ENCODE data around the gene F10.
"Not testable (repeated sequence)": the region's sequence is repeated elsewhere in the genome, so short reads cannot be mapped to it uniquely, and the experiment has no call there.

Gene F10

GRCh38 chr13:113151745-113152690 lies 29.4 kb downstream of the F10 start:
- peak; percentile 40 to 45 for DNase-seq (ENCODE audit: low read depth in 2 of 2)

- no peak for DNase-seq (ENCODE audit: low read depth in 2 of 2)
These were observed 30.0 kb downstream of the F10 start for GRCh38 chr13:113152691-113152983.

GRCh38 chr13:113152984-113153809 lies 30.6 kb downstream of the F10 start:
- DNase-seq (ENCODE audit: low read depth in 2 of 2), result no peak

GRCh38 chr13:113153810-113154748 lies 31.5 kb downstream of the F10 start:
- DNase-seq (ENCODE audit: low read depth in 2 of 2), result peak; percentile 29 to 39

GRCh38 chr13:113155201-113155600 lies 32.6 kb downstream of the F10 start:
- DNase-seq (ENCODE audit: low read depth in 2 of 2), result no peak

- DNase-seq (ENCODE audit: low read depth in 2 of 2), result no peak
These were observed 33.5 kb downstream of the F10 start for GRCh38 chr13:113155982-113156655.

- no peak for DNase-seq (ENCODE audit: low read depth in 2 of 2)
These were observed 34.8 kb downstream of the F10 start for GRCh38 chr13:113157206-113157928.

- DNase-seq (ENCODE audit: low read depth in 2 of 2), result no peak
These were observed 35.5 kb downstream of the F10 start, which contains the start of gene PROZ for GRCh38 chr13:113157929-113158747. PROZ (plus strand) TSS chr13:113158648; CDS start chr13:113158661, 13 bp downstream.

- DNase-seq (ENCODE audit: low read depth in 2 of 2), result no peak
These were observed 36.3 kb downstream of the F10 start for GRCh38 chr13:113158946-113159345.

GRCh38 chr13:113159701-113160100 lies 37.1 kb downstream of the F10 start:
- DNase-seq (ENCODE audit: low read depth in 2 of 2), result no peak

- no peak for DNase-seq (ENCODE audit: low read depth in 2 of 2)
These were observed 38.4 kb downstream of the F10 start for GRCh38 chr13:113160983-113161382.

GRCh38 chr13:113161433-113161832 lies 38.8 kb downstream of the F10 start:
- DNase-seq (ENCODE audit: low read depth in 2 of 2), result no peak

GRCh38 chr13:113161975-113162374 lies 39.4 kb downstream of the F10 start:
- DNase-seq (ENCODE audit: low read depth in 2 of 2), result not testable (repeated sequence)

- DNase-seq (ENCODE audit: low read depth in 2 of 2), result no peak
These were observed 40.4 kb downstream of the F10 start for GRCh38 chr13:113162783-113163685.

GRCh38 chr13:113164492-113164891 lies 41.9 kb downstream of the F10 start:
- DNase-seq (ENCODE audit: low read depth in 2 of 2), result no peak

GRCh38 chr13:113166266-113166665 lies 43.7 kb downstream of the F10 start:
- no peak for DNase-seq (ENCODE audit: low read depth in 2 of 2)

GRCh38 chr13:113166681-113167080 lies 44.1 kb downstream of the F10 start:
- DNase-seq (ENCODE audit: low read depth in 2 of 2), result no peak

GRCh38 chr13:113167155-113167554 lies 44.6 kb downstream of the F10 start:
- DNase-seq (ENCODE audit: low read depth in 2 of 2), result no peak
